Activated CD8-positive, alpha-beta memory T cell treated with anti-CD3 and anti-CD28 coated beads for 24 hours (primary cell): ENCODE measurements around the gene ACTG1.

ENCODE experiments used
- DNase-seq: peaks from one replicate; pipeline ENCODE4 v3.0.0-alpha.2; 2020

The ACTG1 gene

DNA sequence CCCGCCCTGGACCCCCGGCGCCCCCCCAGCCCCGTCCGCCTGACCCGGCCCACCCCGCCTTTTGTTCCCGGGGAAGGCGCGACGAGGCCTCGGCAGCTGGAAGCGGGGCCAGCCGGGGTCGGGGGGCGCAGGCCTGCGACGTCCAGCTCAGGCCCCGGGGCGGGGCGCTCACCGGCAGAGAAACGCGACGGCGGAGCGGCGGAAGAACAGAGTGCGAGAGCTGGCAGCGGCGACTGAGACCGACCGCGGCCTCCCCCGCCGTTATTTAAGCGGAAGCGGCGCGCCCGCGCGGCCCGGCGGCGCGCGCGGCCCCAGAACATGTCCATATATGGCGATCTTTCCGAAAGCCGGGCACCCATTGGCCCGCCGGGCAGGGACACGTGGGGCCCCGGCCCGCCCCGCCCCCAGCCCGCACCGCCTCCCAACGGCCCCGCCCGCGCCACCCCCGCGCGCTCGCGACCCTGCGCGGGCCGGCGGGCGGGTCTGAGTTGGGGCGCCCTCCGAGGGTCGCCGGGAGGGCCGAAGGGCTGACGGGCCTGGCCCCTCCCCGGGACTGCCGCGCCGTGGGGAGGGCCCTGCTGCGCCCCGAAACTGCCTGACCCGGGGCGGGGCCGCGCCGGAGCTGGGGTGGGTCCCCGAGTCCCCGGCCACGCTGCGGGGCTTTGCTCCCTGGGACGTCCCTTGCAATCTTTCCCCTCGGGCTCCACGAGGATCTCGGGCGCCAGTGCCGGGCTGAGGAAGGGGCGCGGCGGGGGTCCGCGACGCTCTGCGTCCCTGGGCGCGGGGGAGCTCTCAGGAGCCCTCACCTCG, at the start of gene ACTG1:
TSS of gene ACTG1 (minus strand) at position 238 of the 810 bp plus-strand sequence. CDS start 445 bp downstream, outside the sequence.
- peak; percentile 96 for DNase-seq

DNA sequence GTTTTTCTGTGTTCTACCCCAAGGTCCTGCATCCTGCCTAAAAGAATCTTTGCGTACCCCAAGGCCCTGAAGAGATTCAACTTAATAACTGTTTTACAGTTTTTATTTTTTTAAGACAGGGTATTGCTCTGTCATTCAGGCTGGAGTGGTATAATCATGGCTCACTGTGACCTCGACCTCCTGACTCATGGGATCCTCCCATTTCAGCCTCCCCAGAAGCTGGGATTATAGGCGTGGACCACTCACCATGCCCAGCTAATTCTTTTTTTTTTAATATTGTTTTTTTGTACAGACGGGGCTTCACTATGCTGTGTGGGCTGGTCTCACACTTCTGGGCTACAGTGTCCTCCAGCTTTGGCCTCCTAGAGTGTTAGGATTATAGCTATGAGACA, 48.9 kb upstream of the ACTG1 start:
- DNase-seq: no peak

DNA sequence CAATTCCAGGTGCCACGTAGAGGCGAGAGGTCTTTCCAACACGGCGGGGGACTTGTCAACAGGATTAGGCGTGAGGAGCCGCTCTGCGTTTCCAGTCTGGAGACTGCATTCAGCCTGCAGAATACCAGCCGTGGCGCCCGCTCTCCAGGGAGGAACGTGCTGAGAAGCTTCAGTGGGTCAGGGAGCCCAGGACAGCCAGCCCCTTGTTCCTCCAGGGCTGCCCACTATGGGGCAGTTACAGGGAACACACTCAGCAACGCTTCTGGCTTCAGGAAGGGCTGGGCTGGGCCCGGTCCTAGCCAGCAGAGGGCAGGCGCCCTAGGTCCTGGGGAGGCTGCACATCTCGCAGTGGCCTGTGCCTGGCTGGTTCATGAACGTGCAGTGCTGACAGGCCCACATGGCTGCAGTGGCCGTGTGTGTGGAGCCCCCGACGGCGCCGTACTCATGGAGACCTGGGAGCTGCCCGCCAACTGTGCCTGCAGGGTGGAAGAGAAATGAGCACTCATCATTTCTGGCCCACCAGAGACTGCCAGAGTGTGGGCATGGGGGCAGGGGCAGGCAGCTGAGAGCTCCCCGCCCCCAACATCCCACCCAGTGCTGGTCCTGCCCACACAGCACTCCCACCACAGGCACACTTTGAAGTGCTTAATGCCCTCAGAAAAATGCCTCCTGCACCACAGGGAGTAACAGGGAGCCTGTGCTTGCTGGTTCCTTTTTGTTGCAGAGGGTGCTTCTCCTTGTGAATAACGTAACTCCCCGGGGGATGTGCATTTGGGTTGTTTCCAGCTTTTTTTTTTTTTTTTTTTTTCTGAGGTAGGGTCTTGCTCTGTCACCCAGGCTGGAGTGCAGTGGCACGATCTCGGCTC, 46.6 kb upstream of the ACTG1 start:
- no peak for DNase-seq

DNA sequence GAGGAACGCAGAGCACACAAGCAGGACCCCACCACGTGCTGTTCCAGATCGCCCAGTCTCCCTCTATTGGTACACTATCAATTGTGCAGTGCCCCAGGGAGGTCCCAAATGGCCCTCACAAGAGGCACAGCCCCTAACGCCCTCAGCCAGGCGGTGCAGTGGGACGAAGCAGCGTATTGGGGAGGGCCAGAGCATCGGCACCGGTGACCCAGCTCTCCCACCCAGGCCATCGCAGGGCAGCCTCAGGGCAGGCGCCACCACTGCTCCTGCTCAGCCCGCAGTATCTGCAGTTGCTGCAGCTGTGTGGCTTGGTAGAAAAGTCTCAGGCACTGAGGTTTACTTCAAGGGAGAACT, 45.5 kb upstream of the ACTG1 start:
- DNase-seq: no peak

DNA sequence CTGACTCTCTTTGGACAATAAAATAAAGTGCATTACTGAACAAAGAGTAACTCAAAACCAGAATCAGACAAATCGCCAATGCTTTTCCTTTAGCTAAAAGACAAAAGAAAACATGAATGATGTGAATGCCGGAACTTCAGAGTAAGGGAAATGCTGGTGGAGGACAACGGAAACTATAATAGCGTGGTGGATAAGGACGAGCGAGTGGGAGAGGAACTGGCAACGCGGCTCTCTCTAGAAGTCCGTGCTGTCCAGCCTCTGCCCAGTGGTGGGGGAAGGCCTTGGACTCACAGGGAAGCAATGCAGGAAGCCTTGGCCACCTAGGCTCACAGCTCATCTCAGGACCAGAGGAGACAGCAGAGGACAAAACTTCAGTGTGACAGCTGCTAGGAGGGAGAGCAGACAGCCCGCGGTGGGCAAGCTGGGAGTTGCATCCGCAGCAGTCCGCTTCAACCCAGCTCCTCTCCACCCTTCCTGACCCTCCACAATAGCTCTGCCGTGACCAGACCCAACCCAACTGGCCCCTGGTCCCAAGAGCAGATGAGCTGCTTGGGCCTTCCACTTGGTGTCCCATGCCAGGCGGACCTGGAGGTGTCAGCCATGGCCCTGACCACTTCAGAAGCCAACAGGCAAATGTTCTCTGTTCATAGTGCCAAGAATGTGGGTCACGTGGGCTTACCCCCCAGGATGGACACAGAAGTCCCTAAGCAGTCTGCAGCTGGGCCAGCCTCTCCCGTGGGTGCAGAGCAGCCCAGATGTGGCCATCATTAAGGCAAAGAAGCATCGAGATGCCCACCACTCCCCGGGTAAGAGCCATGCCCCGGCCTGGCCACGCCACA, 44.9 kb upstream of the ACTG1 start:
- no peak for DNase-seq

DNA sequence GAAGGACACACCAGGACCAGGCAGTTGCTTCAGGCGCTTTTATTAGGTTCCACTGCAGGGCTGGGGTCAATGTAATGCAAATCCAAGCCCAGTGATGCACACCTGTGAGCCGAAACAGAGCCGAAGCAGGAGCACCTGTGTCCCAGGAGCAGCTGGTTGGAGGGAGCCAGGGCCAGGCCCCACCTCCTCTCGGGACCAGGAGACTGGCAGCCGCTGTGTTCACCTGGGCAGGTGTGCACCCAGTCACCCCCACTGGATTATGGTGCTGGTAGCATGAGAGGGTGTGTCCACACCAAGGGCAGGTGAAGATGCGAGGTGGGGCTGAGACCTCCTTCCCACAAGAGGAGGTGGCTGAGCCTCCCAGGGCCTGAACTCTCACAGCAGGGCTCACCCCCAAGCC, 44.3 kb upstream of the ACTG1 start:
- no peak for DNase-seq

DNA sequence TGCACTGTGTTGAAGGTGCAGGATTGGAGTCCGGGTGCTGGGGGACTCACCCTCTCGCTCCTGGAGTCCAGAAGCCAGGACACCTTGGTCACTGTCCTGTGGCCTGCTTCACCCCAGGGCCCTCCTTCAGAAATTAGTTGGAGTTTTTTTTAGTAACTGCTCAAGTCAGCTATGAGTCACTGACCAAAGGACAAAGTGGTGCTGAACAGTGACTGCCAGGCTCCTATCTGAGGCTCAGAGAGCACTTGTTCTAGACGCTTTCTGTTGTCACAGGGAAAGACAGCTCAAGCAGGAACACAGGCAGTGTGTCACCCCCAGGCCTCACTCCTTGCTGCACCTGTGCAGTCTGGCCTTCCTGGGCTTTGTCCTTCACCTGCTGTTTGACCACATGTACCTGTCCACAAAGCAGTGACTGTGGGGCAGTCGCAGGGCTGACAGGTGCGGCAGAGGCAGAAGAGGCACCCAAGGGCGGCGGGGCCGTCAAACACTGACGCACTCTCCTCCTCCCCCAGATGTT, 43.6 kb upstream of the ACTG1 start:
- DNase-seq: no peak

DNA sequence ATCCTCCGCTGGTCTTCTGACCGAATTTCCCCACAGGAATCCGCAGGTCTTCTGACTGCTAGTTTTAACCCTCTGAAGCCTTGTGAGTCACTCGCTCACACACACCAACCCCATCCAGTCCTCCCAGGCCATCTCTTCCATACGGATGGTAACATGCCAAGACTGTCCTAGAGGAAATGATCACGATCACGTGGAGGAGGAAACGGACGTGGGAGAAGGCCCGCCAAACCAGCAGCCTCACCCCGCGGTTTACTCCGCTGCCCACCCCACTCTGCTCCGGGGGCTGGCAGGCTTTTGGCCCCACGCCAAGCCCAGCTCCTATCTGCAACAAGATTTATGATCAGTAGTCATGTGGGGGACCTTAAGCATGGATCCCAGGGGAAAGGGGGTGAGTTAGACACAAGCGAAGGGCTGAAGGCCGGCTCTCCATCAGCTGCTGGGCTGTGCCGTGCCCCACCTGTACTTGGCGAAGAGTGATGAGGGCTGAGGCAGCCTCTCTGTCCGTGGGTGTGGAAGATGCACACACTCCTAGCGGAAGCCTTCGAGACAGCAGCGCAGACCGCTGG, 41.1 kb upstream of the ACTG1 start:
- no peak for DNase-seq

DNA sequence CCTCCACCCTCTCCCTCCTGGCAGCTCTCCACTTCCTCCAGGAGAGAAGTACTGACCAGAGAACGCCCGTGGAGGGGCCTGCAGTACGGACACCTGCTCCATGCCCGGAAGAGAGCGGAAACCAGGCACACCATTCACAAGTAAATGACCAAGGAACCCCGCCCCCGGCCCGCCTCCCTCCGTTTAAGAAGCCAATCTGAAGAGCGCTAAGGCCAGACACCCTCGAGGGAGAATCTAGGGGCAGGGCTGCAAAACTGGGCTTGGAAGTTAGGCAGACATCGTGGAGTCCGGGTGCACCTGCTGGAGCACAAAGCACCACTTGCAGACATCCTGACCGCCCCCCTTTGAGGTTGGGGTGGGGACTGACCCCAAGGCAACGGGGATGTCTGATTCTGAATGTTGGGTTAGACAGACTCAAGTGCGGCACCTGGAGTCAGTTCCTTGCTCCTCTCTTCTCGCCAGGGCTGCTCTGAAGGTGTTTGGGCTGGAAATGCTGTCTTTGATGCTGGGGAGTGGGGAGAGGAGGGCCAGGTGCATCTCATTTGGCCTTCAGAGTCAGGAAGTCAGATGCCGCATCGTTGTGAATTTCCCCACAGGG, 40.5 kb upstream of the ACTG1 start:
- peak; percentile 91 for DNase-seq

DNA sequence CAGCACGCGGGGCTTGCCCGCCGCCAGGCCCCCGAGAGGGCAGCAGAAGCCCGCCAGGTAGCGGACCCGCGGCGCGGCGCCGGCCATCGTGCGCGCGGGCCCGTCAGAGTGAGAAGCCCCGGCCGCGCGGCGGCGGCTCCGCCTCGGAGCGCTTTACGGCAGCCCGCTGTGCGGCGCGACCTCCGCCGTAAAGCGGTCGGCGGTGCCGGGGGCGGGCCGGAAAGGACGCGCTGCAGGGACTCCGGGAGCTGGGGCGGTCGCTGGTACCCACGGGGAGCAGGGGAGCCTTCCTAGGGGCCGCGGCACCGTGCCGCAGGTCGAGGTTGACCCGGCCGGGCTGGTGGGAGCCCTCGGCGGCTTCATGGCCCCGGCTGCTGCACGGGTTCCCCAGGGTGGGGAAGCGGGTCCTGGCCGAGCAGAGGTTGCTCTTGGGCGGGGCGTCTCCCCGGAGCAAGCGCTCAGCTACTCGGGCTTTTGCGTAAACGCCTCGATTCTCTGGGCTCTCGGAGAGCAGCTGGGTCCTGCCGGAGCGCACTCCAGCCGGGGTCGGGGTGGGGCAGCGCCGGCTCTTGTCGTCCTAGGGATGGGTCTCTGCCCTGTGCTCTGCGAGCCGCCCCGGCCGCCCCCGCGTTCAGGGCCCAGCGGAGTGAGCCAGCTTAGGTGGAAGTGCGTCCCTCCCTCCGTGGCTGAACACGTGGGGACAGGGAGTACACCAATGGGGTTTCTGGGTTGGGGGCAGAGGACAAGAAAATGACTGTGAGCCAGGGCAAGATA, 39.8 kb upstream of the ACTG1 start, which contains the start of gene FAAP100:
TSS of gene FAAP100 (minus strand) at position 110 of the 774 bp plus-strand sequence. CDS start at position 87, 23 bp downstream.
- peak; percentile 94 for DNase-seq

DNA sequence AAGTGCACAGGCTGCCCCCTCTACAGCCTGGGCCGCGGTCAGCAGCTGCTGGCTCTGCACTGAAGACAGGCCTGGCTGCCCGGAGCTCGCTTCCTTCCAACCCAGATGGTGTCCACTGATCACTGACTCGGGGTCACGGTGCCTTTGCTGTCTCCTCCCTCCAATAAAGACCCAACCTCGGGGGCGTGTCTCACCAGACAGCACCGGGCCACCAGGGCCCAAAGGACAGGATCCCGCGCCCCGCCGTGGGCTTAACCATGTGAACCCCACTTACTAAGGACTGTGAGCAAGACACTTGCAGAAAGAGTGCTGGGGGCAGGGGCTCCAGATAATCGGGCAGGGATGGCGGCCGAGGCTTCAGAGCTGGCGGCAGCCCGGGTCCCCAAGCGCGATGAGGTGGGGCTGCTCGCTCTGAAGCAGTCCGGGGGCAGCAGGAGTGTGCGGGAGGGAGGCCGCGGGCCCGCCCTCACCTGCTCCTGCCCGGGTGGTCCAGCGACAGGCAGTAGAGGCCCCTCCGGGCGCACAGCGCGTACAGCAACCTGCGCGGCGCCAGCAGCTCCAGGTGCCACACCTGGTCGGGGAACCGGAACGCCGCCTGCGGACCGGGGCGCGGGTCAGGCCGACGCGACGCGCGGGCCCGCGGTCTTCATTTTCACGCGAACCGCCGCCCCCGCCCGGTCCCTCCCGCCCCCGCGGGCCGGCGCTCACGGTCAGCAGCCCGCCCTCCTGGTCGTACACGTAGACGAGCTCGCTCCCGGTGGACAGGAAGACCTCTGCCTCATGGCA, 39.1 kb upstream of the ACTG1 start:
- no peak for DNase-seq

DNA sequence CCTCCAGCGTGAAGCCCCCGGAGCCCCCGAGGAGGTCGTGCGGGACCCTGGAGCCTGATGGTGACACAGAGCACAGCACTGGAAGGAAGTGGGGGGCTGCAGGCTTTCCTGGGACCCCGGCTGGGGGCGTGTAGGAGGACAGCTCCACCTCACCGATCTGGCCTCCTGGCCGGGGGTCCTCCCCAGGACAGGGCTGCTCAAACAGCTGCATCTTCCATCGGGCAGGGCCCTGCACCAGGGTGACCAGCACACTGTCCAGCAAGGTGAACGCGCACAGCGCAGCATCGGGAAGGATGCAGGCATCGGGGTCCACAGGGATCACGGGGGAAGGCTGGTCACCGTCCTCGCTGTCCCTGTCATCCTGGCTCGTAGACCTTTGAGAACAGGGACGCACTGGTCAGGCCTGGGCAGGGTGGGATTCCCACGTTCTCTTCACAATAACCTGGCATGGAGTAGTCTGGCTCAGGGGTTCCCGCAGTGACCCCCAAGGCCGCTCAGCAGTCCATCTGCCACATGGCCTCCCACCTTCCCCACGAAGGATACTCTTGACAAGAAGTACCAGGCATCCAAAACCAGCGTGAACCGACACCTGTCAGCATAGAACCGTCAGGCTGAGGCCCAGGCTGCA, 38.3 kb upstream of the ACTG1 start:
- DNase-seq: no peak

DNA sequence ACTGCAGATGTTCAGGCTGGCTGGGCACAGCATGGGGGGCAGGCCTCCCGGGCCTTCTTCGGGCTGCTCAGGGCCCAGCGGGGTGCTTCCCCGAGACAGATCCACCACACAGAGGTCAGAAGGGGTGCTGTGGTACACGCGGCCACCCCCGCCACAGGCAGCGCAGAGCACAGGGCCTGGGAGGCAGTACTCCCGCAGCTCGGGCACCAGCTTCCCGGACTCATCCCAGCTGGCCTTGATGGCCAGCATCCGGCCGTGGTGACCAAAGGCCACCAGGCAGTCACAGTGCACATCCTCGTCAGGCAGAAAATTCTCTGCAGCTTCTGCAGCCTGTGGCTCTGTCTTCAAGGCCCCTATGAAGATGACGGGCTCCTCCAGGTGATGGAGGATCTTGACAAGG, 37.7 kb upstream of the ACTG1 start:
- no peak for DNase-seq

DNA sequence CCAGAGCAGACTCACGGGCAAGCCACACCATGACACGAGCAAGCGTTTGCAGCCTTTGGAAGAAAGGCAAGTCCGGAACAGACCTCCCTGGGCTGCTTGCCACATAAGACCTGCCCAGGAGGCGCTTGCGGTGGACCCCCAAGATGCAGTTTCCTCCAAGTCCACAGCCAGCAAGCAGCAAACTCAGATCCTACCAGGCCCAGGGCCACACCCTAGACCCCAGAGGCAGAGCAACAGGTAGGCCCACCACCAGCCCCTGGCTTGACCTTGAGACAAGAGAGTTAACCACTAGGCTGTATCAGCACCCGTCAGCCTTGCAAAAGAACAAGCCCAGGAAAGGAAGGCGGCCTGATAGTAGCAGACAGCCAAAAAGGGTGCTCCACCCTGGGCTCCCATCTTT, 37.2 kb upstream of the ACTG1 start:
- DNase-seq: no peak

DNA sequence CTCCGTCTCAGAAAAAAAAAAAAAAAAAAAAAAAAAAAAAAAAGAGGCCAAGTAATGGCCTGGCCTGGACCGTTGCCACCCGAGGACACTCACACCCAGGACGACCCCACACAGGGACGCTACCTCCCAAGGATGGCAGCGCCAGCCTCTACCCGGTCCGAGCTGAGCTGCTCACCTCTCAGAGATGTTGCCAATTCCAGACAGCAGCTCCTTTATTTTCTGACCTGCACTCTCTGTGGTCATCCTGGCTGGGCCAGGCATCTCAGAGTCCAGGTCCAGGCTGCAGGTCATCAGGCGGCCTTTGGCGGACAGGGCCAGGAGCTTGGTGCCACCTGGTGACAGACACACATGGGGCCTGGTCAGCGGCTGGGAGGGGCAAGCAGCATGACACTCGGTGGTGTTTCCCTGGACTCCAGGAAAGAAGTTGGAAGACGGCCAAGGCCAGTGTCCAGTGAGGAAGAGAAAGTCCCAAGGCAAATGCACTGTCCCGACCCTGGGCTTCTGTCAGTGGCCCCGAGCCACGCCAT, 36.5 kb upstream of the ACTG1 start:
- DNase-seq: no peak

DNA sequence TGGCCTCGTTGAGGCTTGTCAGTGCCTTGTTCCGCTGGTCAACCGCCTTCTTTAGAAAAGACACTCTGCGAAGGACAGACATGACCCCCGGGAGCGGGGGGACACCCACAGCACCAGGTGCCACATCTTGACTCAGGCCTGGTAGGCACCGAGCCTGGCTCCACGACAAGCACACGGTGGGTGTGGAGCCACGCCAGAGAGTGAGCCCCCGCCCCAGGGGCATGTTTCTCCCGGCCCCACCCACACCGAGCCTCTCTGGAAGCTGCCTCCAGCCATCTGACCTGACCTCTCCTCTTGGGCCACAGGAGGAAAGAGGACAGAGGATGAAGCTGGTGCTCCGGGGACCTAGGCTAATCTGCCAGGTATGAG, 35.0 kb upstream of the ACTG1 start:
- no peak for DNase-seq

DNA sequence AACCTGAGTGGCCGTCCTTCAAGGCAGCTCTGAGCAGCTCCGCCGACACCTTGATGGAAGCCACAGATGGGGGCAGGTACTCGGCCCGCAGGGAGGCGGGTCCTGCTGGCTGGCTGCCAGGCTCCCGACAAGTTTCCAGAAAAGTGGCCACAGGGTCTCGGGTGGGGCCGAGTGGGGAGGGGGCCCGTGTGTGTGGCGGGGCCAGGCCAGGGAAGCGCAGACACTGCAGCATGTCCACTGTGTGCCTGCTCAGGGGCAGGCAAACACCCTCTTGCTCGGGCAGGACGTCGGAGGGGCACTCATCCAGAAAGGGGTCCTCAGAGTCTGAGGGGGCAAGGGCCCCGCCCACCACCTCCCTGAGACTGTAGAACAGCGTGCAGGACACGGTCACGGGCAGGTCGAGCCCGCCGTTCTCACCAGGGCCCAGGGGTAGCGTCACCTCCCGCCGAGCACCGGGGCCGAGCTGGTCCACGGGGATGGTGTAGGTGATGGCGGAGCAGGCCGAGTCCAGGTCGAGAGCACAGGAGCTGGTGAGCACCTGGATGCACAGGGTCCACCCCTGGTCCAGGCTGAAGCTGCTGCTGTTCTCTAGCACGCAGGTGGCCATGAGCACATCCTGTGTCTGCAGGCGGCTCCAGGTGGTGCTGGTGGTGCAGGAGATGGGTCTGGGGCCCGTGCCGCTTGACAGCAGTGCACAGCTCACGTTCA, 34.5 kb upstream of the ACTG1 start:
- no peak for DNase-seq

DNA sequence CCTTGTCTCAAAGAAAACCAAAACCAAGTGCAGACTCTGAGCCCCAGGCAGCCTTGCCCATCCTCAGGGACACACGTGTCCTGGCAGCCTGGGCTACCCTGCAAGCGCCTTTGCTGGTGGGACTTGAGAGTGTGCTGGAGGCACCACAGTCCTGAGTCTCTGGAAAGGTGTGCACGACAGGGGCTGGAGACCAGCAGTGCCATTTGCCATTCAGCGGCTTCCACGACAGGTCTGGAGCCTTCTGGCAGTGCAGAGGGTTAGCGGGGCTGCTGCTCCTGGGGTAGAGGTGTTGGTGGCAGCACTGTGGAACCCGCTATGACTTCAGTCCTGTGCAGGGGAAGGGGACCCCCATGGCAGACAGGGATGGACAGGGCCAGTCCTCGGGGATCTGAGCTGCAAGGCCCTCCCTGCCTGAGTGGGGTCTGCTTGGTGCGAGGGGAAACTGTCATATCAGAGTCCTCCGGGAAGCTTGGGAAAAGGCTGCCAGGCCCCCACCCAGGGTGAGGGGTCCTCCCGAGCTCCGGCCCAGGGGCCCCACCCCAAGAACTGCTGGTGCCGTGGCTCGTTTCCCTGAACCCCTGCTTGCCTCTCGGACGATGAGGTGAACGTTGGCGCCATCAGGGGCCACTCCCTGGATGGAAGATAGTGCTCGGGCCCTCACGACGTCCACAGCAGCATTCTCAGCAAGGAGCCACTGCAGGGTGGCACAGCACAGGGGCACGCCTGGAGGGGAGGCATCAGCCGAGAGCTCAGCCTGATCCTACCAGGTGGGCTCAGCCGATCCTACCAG, 32.8 kb upstream of the ACTG1 start:
- DNase-seq: no peak
